Lower leg skin (tissue), 3 donors: ENCODE measurements around the gene FAM131C.

Experiments
- POLR2A ChIP-seq, 2 donors: fragments of 450-650 bp; IDR thresholded peaks; one replicate each; pipeline ENCODE4 v1.6.1; 2016 to 2017; ENCODE audit warnings: antibody characterized with exemption in 2 of 2, mild to moderate bottlenecking in 1 of 2, moderate library complexity in 1 of 2
- TF ChIP-seq, protein P1 (sequence below), 3 donors: fragments of 450-650 bp; IDR thresholded peaks; one replicate each; pipeline ENCODE4 v1.5.1; 2016; ENCODE audit warnings: antibody characterized with exemption in 3 of 3, mild to moderate bottlenecking in 3 of 3, moderate library complexity in 2 of 3

DNA sequence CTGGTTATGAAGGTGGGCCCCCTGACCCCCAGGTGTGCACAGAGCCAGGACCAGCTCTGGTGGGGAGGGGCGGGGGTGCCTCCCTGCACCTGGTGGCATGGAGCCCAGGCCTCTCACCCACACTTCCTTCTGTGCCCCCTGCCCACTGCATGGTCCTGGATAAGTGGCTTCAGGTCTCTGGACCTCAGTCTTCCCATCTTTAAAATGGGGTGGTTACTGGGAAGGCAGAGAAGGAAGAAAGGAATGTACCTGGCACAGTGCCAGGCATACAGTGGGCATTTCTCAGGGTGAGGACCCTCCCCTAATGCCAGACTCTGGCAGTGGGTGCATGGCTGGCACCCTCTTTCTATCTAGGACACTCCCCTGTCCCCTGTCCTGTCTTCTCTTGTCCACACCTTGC is 44.2 kb downstream of the FAM131C start:
- TF ChIP-seq, protein P1, sequence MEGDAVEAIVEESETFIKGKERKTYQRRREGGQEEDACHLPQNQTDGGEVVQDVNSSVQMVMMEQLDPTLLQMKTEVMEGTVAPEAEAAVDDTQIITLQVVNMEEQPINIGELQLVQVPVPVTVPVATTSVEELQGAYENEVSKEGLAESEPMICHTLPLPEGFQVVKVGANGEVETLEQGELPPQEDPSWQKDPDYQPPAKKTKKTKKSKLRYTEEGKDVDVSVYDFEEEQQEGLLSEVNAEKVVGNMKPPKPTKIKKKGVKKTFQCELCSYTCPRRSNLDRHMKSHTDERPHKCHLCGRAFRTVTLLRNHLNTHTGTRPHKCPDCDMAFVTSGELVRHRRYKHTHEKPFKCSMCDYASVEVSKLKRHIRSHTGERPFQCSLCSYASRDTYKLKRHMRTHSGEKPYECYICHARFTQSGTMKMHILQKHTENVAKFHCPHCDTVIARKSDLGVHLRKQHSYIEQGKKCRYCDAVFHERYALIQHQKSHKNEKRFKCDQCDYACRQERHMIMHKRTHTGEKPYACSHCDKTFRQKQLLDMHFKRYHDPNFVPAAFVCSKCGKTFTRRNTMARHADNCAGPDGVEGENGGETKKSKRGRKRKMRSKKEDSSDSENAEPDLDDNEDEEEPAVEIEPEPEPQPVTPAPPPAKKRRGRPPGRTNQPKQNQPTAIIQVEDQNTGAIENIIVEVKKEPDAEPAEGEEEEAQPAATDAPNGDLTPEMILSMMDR (IDR thresholded peaks at IDR 0.05) = no peak
- TF ChIP-seq POLR2A (IDR thresholded peaks at IDR 0.05) = no peak
